COR-L47 (cell line): ENCODE results near the gene PAPSS1.
"Not testable (repeated sequence)": the region's sequence is repeated elsewhere in the genome, so short reads cannot be mapped to it uniquely, and the experiment has no call there.

ENCODE experiments used
- DNase-seq: peaks from one replicate; lab custom pipeline; 2025; lab: John Stamatoyannopoulos, UW

The PAPSS1 gene

DNA sequence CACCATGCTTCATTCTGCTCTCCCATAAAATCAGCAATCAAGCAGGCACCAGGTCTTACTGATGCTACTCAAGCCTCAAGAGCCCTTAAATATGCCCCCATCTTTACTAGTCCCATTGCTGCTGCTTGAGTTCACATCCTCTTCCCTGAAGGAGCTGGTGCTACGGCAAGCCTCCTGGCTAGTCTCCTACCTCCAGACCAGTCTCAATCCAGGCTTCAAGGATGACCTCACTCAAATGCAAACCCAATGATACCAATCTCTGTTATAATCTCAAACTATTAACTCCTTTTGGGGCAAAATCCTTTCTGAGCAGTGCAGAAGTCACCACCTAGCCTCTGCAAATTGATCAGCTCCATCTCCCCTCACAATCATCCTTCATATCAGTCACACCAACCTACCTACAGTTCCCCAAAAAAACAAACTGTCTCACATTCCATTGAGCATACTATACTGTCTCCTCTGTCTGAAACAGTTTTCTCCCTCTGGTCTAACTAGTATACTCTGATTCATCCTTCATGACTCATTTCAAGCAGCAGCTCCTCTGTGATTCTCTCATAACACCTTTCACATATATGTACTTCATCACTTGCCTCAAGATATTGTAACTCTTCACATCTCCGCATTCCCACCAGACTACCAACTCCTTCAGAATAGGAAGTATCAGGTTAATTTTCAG lies 30.0 kb downstream of the PAPSS1 start:
- no peak for DNase-seq

DNA sequence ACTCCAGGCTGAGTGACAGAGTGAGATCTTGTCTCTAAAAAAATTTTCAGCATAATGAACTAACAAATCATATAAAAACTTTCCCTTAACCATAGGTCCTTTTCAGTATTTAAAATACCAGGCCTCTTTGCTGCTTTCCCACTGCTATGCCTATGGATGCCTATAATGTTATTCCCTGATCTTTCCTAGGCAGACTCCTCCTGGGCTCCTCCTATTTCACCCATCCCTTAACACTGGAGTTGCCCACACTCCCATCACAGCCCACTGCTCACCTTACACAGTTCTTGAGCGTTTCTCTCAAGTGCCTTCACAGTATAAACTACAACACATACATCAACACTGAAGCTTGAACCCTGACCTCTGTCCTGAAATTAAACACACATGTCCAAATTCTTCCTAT lies 31.6 kb downstream of the PAPSS1 start:
- DNase-seq, result no peak

DNA sequence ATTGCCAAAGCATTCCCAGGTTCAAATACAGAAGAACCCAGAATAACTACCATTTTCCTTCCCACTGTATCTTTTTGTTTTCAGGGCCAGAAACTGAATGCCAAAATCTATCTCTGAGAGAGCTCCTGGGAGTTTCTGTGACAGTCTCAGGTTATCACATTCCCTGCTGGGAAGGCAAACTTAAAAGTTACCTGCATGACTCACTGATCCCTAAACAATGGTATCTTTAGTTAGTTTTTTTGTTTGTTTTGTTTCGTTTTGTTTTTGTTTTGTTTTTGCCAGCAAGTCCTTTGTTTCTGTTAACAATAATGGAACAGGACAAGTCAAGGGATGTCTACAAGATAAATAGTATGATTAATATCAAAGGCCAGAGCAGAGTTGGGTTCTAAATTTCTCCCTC lies 34.3 kb downstream of the PAPSS1 start:
- DNase-seq, result no peak

DNA sequence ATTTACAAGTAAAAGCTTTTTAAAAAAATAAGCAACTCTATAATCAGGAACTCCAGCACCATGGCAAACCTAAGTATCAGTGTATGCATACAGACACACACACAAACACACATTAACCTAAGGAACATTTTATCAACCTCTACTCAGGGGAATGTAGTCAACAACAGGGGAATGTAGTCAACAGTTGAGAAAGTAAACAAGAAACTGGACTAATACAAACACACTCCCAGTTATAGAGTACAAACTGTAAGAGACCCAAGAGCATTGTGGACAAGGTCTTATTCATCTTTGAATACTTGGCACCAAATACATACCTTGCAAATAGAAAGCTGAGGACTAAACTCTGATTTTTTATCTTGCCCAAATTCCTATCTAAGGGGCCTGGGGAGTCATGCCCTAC lies 36.2 kb downstream of the PAPSS1 start:
- DNase-seq, result no peak

DNA sequence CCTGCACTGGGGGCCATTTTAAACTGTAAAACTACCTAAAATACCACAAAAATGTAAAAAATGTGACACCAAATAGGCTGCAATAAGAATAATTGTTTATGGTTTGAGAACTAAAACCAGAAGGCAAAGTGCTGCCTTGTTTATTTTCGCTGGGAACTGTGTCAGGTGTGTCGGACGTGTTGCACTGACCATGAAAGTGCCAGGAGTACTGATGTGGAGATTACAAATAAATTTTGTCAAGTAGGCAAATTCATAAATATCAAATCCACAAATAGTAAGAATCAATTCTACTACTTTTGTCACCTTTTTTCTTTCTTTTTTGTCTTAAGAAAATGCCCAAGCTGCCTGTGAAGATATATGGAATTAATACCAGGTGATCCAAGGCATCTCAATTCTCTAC lies 37.7 kb downstream of the PAPSS1 start:
- DNase-seq, result no peak

DNA sequence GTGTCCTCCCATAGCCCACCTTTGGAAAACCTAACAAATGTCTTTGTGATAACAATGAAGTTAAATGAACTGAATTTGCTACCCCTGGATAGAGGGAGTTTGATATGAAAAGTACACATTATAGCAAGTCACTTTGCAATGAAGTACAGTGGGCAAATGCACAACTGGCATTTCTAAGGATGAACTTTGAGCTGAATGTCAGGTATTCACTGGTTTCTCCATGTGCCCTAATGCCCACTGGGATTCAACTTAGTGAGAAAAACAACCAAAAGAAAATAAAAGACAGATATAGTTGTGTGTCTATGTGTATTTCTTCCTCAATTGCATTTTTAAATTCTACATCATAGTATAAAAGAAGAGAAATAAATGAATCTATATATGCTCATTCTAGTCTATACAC lies 51.0 kb downstream of the PAPSS1 start:
- no peak for DNase-seq

DNA sequence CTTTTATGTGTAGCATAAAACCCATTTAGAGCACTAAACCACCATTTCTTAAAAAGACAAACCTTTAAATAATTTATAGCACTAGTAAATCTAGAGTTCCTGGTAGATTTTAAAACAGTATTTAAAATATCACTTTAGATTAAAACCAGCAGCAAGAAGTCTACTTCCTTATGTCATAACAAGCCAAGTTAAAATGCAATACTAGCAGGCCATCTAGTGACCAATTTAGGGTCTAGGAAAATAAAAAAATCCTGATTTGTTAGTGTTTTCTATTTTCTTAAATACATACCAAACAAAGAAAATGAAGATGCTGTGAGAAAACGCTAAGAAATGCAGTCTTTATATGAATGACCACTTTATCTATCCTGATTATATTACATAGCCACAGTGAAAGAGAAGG lies 53.9 kb downstream of the PAPSS1 start:
- DNase-seq, result no peak

DNA sequence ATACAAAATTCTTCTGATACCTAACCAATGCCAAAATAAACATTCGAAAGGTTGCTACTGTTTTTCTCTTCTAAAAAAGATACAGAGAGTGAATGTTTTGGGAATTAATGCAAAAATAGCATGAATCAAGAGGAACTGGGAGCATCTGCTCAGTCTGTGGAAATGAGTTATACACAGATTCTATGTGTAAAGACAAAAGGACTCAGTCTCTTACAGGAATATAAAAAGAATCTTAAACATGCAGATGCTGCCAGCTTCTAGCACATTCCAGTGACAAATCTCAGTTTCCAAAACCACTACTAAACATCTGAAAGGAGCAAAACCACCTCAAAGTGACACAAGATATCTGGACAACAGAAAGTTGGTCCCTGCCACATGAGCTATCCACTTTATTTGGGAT lies 55.0 kb downstream of the PAPSS1 start:
- DNase-seq, result no peak

DNA sequence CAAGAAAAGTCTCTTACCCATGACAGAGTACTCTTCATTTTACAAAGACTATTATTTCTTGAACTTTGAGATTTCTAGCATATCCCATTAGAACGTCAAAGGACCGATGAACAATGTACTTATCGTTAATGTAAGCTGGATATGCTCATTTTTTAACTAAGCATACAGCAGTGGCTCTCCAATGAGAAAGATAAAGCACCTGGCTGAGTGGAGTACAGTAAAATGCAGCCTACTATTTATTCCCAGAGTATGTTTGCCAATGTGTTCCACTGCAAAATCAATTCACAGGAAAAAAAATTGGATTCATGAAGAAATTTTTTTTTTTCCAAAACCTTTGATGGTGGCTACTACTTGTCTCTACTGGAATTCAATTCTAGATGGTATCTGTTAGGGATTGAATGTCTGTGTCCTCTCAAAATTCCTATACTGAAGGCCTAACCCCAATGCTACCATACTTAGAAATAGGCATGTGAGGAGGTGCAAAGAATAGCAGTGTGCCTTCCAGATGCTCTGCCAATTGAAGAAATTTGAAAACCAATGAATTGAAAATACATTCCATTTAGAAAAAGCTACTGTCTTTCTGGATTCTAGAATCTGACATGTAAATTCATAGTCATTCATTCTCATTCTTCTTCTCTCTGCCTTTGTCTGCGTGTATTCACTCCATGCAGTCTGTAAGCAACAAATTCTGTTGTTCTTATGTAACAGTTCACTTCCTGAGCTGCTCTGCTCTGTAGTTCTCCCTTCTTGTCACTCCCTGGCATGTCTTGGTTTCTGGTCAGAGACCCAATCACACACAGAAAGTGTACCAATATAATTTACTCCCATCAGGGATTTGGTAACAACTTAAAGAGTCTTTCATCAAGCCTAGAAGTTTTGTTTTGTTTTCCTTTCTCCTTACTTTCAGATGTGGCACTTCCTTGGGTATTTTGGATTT lies 61.4 kb downstream of the PAPSS1 start:
- DNase-seq, result no peak

DNA sequence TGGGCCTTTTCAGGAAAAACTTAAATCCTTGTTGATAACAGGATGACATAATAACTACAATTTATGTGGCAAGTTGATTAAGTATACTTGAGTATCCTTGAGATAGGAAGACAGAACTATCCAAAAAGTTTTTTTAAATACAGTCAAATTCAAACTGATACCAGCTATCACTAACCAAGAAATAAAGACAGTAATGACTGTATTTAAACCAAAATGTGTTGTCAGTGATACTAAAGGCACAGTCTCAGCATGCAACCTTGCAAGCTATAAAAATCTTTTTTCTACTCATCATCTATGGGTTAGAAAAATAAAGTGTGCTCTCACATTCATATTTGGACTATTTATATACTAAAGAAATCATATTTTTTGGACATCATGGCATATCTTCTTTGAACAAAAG lies 64.7 kb downstream of the PAPSS1 start:
- DNase-seq, result no peak

DNA sequence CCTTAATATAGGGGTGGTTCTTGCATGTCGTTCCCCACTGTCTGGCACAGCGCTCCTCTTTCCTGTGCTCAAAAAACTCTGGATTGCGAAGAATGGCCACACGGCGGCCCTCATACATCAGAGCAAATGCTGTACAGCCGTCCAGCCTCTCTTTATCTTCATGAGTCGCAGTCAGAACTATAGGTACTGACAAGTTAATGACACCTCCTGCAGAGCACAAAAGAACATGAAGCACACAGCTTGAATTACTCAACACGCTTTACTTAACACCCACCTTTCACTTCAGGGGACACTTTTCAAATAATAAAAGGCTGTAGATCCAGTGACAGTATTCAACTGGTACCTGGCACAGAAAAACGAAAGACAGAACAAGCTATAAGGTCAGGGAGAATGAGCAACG lies 65.3 kb downstream of the PAPSS1 start:
- peak; percentile 92 for DNase-seq

DNA sequence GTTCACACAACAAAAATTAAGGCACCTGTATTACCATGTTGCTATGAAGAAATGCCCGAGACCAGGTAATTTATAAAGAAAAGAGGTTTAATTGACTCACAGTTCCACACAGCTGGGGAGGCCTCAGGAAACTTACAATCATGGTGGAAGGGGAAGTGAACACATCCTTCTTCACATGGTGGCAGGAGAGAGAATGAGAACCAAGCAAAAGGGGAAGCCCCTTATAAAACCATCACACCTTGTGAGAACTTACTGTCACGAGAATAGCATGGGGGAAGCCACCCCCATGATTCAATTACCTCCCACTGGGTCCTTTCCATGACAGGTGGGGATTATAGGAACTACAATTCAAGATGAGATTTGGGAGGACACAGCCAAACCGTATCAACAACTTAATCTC lies 68.6 kb downstream of the PAPSS1 start:
- not testable (repeated sequence) for DNase-seq

DNA sequence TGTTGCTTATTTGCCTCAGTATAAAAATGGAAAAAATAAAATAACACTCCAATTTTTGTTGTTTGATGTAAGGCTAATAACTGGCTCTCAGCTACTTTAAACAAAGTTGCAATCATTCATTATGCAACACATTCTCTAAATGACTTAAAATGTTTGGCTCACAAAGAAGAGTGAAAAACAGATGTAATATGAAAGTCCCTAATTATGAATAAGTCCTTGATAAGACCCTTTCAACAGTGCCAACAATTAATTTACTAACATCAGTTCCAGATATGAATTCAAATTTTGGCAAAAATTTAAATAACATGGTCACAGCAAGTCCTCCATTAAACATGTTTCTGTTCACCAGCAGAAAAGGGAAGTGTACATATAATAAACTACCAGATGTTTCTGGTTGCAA lies 69.8 kb downstream of the PAPSS1 start:
- no peak for DNase-seq

DNA sequence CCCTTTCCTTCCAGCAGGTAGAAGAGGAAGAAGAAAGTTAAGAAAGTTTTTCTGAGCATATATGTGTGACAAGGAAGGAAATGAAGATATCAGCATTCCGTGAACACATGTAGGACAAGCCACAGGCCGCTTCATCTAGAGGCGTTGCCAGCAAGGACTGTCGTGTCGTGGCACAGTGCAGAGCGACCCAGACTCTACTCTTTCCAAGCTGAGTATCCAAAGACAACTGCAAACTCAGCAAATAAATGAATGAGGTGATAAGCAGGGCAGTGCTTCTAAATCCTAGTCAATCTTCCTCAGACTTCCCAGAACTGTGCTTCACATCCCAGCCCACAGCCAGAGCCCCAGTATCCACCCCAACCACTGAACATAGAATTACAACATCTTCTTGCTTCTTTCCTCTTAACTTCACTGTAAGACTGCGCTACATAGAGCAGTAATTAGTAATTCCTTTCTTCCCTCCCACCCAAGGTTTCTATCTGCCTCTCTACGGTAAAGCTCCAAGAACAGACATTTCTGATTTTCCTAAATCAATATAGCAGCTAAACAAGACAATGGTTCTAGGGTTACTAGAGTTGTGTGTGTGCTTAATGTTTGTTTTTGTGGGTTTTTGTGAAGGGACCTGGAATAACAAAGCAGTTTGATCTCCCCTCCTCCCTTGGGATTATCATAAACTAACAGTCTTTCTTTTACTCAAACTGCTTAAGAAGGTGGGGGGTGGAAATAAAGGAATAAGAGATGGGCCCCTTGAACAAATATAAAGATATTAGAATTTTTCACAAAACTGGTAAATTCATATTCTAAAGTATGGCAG lies 71.6 kb downstream of the PAPSS1 start:
- no peak for DNase-seq

DNA sequence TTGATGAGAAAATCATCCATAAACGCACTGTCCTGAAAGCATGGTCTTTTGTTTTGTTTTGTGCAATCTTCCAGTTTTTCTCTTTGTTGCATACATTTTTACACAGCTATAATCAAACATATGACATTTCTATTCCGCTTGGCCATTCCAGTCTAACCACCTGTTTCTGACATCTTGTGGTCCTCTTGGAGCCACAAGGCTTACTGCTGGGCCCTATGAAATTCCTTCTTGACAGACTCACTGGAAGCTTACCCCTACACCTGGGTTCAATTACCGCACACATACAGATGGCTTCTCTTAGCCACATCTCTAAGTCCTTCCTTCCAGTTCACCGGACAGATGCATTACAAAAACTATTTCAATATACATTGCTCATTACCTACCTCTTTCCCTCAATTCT lies 72.4 kb downstream of the PAPSS1 start:
- no peak for DNase-seq

DNA sequence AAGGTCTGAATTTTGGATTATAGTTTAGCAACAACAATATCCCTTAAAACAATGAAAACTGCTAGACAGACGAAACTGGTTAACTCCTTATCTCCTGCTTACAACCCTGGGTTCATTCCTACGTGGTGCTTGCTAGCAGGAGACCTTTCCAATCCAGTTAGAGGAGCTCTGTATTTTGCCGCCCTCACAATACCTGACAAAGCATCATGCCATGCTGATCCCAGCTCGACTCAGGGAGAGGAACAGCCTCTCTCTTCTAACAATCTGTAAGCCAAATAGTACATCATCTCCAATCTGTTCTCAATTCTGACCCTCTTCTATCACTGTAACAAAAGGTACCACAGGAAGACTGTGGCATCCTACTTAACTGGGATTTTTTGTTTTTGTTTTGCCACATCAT lies 74.4 kb downstream of the PAPSS1 start:
- no peak for DNase-seq

DNA sequence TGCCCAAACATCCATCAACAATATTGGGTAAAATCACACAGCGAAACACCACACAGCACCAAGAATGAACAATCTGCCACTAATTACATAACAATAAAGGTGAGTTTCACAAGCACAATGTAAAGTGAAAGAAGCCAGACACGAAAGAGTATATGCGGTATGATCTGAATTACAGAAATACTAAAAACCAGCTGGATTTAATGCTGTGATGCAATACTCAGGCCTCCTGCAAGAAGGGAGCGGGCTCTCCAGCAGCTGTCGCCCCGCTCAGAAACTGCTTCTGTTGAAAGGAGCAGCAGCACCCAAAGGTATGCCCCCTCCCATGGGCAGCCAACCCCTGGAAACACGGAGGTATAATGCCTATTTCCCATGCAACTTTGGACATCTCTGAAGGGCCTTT lies 77.0 kb downstream of the PAPSS1 start:
- DNase-seq, result no peak

DNA sequence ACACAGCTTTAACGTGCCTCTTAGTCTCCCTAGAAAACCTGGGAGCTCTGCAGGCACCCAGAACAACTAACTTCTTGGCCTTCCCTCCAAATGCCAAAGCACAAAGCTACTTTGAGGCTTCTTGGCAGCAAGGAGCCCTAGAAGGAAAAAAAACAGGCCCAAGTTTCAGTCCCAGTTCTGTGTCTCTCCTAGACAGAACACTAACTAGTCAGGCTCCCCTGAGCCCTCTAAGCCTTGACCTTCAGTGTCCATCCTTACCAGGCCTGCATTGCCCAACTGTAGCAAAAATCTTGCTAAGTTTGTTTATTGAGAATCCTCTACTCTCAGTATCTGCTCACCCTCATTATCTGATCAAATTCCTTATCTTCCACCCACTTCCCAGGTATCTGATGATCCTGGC lies 79.2 kb downstream of the PAPSS1 start:
- no peak for DNase-seq

DNA sequence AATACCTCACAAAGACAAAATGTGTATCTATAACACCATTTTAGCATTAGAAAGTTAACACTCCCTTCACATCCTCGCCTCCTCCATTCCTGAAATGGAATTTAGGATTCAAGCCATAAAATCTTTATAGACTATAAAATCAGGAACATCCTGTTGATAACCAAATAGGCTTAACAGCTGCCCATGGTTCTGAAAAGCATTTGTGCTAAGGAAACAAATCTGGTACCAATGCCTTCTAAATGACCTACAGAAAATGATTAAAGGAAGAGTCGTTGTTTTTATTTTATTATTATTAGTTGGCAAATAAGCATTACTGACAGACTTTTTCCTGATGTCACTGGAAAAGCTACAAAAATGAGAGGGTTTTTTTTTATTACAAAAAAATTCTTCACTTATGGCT lies 79.8 kb downstream of the PAPSS1 start:
- no peak for DNase-seq

DNA sequence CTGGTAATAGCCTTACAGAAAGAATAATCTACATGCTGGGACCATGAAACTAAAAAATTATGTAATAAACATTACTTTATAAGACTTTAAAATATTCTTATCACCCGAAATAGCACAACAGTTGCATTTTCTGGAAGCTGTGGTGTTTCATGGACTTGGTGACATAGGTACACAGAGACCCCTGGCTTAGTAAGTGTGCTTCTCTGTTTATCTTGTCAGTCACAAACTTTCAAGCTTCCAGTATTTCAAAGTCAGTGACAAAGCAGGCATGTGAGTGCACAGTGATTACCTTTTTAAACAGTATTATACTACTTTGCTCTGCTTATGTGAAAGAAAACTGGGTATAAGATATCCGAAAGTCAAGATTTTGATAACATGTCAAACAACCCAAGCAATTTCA lies 84.3 kb downstream of the PAPSS1 start:
- DNase-seq, result no peak

DNA sequence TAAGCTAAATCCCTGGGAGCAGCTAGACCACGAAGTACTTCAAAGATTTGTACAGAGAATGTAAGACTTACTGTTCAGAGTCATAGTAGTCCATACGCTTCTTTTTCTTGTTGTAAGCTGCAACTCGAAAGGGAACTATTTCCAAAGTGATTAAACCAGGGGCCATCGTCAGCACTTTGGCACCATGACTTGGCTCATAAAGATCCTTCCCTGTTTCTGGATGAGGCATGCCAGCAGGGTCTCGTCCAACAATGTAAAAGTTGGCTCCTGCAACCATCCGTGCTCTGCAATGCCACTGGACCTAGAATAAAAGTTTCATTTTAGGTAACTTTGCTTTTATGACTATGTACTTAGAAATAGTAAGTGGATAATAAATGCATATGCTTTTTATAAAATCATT lies 88.5 kb downstream of the PAPSS1 start:
- DNase-seq, result no peak

DNA sequence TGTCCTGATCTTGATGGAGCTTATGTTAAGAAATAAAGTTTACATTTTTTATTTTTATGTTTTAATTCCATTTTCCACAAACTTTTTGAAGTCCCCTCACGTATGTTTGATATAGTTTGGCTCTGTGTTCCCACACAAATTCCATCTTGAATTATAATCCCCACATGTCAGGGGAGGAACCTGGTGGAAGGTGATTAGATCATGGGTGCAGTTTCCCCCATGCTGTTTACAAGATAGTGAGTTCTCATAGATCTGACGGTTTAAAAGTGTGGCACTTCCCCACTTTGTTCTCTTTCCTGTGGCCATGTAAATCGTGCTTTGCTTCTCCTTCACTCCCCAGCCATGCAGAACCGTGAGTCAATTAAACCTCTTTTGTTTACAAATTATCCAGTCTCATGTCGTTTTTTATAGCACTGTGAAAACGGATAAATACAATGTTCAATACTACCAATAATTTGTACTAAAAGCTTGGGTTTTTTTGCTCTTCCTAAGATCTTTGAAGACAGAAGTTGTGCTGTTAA lies 89.8 kb downstream of the PAPSS1 start:
- DNase-seq, result no peak

DNA sequence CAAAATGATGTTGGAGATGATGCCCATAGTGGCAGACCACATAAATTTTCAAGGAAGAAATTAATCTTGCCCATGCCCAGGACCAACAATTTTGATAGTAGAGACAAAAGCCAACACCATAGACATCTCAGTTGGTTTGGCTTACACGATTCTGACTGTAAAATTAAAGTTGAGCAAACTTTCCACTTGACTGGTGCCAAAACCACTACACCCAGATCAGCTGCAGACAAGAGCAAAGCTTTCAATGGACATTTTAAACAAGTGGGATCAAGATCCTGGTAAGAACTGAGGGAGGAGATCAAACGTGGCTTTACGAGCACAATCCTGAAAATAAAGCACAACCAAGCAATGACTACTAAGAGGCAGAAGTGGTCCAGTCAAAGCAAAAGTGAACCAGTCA lies 90.7 kb downstream of the PAPSS1 start:
- no peak for DNase-seq
